ENCODE data around the gene SOCS7.

GRCh38 chr17:38357486-38358123 lies 6.0 kb downstream of the SOCS7 start:
- TF ChIP-seq CTCF (IDR thresholded peaks at IDR 0.05) (no peak), POLR2A (IDR thresholded peaks at IDR 0.05) (no peak)

All from heart left ventricle (tissue), 13 donors.